ENCODE data around the gene PLAGL1.
"Not testable (repeated sequence)": the region's sequence is repeated elsewhere in the genome, so short reads cannot be mapped to it uniquely, and the experiment has no call there.

The PLAGL1 gene, protein sequence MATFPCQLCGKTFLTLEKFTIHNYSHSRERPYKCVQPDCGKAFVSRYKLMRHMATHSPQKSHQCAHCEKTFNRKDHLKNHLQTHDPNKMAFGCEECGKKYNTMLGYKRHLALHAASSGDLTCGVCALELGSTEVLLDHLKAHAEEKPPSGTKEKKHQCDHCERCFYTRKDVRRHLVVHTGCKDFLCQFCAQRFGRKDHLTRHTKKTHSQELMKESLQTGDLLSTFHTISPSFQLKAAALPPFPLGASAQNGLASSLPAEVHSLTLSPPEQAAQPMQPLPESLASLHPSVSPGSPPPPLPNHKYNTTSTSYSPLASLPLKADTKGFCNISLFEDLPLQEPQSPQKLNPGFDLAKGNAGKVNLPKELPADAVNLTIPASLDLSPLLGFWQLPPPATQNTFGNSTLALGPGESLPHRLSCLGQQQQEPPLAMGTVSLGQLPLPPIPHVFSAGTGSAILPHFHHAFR

DNA sequence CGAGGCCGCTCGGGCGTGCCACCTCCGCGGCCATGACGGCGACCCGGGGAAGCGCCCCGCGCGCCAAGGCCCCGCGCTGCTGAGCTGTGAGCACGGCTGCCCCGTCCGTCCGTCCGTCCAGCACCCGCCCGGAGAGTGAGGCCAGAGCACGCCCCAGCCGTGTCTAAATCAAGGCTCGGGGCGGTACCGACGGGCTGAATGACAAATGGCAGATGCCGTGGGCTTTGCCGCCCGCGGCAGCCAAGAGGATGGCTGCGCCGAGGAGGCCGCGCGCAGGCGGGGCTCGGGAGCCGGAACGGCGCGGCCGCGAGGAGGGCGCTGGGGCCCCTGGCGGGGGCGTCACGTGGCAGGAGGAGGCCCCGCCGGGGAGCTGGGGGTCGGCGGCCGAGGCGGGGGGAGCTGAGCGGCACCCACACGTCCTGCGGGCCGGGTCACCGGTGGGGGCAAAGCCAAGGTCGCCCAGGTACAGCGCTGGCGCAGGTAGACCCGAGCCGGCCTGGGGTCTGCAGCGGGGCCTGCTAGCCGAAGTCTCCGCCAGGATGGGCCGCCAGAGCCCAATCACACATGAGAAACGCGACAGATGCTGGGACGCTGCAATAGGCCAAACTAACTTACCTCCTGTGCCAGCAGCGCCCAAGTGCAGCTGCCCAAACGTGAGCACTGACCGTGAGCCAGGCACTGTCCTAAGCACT is at the start of gene PLAGL1:
TSS of gene PLAGL1 (minus strand) at position 140 of the 692 bp plus-strand sequence. CDS start 60,123 bp downstream, outside the sequence.
- peak; percentile 76 for DNase-seq (ENCODE audit: low spot score)

DNA sequence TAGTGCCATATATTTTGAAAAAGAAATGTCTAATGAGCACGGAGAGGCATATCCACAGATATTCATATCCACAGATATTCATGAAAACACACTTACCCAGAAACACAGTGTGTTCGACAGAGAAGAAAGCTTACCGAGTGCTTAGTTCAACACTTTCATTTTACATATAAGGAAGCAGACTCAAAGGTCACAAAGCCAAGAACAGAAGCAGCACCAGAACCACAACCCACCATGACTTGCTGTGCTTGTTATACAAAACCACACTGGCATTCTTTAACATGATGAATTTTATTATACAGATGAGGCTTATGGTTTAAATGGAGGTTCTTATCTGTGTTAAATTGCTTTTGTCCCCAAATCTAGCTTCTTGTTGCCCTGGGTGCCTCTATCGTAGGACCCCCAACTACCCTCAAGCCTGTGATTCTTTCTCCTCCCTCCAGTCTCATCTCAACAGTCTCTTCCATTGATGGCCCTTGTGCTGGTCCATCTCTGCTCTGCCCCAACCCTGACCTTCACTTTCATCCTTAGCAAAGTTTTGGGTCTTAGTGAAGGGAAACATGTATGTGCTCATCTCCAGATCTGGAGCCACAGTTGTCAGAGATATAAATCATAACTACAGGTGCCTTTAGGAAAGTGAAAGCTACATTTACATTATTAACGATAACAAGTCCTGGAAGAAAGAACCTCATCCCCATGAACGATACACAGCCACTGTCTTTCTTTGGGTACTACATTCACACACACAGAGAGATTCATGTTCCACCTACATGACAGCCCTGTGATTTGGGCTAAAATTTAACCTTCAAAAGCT is 47.3 kb upstream of the PLAGL1 start:
- no peak for DNase-seq (ENCODE audit: low spot score)

DNA sequence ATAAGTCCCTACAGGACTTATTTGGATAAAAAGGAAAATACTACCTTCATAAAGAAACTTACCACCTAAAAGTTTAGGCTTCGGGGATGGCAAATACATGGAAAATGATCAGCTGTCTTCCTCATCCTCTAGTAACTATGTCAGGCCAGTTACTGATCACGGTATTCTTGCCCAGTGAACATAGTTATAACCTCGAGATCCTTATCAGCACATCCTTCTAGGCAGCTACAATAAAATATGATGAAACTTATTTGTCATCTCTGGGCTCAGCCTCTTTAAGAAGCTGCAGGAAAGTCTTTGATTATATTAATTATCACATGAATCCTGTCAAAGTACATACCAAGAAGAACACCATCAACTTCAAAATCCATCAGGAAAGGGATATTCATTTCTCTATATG is 45.5 kb upstream of the PLAGL1 start:
- DNase-seq (ENCODE audit: low spot score) = no peak

DNA sequence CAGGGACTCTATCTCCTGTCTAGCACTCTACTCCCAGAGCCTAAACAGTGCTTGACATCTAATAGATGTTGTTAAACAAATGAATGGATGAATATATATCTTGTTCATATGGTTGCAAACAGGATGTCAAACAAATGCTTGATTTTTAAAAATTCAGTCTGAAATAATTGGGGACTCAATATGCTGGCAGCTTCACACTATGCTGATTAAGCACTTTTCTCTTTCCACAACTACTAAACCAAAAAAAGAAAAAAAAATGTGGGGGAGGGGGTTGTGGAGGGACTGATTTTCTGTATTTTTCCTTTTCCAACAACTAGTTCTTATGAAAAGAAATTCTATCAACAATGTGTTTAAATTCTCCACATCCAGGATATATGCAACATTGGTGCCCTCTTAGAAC is 44.4 kb upstream of the PLAGL1 start:
- no peak for DNase-seq (ENCODE audit: low spot score)

DNA sequence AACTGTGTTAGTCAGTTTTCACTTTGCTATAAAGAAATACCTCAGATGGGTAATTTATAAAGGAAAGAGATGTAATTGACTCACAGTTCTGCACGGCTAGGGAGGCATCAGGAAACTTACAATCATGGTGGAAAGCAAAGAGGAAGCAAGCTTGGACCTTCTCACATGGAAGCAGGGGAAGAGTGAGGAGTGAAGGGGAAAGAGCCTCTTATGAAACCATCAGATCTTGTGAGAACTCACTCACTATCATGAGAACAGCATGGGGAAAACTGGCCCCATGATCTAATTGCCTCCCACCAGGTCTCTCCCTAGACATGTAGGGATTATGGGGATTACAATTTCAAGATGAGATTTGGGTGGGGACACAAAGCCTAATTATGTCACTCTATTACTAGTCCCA is 41.3 kb upstream of the PLAGL1 start:
- DNase-seq (ENCODE audit: low spot score) = no peak

DNA sequence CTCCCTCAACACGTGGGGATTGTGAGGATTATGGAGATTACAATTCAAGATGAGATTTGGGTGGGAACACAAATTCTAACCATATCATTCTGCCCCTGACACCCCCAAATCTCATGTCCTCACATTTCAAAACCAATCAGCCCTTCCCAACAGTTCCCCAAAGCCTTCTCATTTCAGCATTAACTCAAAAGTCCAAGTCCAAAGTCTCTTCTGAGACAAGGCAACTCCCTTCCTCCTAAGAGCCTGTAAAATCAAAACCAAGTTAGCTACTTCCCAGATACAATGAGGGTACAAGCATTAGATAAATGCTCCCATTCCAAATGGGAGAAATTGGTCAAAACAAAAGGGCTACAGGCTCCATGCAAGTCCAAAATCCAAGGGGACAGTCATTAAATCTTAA is 39.6 kb upstream of the PLAGL1 start:
- DNase-seq (ENCODE audit: low spot score) = no peak

DNA sequence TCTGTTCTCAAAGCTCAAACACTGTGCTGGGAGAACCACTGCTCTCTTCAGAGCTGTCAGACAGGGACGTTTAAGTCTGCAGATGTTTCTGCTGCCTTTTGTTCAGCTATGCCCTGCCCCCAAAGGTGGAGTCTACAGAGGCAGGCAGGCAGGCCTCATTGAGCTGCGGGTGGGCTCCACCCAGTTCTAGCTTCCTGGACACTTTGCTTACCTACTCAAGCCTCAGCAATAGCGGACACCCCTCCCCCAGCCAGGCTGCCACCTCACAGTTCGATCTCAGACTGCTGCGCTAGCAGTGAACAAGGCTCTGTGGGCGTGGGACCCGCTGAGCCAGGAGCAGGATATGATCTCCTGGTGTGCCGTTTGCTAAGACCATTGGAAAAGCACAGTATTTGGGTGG is 38.6 kb upstream of the PLAGL1 start:
- not testable (repeated sequence) for DNase-seq (ENCODE audit: low spot score)

DNA sequence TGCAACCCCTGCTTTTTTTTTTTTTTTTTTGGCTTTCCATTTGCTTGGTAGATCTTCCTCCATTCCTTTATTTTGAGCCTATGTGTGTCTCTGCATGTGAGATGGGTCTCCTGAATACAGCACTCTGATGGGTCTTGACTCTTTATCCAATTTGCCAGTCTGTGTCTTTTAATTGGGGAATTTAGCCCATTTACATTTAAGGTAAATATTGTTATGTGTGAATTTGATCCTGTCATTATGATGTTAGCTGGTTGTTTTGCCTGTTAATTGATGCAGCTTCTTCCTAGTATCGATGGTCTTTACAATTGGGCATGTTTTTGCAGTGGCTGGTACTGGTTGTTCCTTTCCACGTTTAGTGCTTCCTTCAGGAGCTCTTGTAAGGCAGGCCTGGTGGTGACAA is 36.9 kb upstream of the PLAGL1 start:
- not testable (repeated sequence) for DNase-seq (ENCODE audit: low spot score)

DNA sequence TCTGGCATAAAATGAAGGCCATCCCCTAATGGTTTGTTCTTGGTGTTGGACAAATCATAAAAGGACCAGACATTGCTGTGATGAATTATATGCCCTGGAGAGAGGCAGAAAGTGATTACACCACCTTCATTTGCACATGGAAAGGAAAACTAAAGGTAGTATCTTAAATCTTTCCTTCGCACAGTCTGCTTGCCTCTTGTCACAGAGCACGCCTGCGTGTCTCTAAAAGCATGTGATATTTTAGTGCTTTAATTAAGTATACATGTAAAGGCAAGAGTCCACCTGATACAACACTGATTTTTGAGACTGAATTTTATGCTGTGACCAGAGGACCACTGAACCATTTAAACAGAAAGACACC is 28.8 kb upstream of the PLAGL1 start:
- DNase-seq (ENCODE audit: low spot score) = no peak

DNA sequence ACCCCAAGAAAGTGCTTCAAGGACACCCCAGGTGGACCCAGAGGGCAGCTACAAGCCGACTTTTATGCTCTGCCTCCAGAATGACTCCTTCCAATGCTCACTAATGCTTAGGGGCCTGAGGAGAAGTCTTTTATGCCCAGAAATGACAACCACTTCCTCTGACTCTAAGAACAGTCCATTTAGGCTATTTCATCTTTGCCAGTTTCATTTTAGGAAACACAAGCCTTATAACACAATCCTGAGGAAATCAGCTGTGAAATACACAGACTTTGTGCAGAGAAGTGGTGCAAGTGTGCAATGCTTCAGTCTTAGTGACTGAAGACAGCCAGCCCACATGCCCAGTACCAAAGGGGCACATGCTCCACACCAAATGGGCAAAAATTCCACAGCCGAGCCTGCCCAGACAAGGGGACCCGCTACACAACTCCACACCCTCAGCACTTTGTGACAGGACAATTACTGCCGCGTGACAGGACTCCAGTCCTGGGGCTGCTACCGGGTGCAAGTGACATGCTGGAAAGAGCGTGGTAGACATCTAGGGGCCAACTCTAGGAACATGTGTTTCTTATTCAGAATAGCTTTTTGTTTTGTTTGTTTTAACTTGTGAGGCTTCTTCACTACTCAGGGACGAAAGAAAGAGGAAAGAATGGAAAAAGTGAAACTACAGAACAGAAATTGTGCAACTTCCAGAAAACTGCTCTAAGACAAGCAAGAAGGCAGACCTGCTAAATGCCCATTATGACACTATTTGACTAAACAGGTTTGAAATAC is 28.2 kb upstream of the PLAGL1 start:
- peak; percentile 64 for DNase-seq (ENCODE audit: low spot score)

DNA sequence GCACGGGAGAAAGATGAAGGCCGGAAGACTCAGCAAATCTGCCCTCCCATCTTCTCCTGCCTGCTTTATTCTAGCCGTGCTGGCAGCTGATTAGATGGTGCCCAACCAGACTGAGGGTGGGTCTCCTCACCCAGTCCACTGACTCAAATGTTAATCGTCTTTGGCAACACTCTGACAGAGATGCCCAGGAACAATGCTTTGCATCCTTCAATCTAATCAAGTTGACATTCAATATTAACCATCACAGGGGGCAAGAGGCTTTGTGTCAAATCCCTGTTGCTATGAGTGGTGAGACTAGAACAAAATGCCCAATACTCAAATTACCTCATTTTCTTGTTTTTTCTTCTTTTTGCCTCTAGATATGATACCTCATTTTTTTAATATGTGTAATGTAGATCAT is 27.4 kb upstream of the PLAGL1 start:
- DNase-seq (ENCODE audit: low spot score) = no peak

DNA sequence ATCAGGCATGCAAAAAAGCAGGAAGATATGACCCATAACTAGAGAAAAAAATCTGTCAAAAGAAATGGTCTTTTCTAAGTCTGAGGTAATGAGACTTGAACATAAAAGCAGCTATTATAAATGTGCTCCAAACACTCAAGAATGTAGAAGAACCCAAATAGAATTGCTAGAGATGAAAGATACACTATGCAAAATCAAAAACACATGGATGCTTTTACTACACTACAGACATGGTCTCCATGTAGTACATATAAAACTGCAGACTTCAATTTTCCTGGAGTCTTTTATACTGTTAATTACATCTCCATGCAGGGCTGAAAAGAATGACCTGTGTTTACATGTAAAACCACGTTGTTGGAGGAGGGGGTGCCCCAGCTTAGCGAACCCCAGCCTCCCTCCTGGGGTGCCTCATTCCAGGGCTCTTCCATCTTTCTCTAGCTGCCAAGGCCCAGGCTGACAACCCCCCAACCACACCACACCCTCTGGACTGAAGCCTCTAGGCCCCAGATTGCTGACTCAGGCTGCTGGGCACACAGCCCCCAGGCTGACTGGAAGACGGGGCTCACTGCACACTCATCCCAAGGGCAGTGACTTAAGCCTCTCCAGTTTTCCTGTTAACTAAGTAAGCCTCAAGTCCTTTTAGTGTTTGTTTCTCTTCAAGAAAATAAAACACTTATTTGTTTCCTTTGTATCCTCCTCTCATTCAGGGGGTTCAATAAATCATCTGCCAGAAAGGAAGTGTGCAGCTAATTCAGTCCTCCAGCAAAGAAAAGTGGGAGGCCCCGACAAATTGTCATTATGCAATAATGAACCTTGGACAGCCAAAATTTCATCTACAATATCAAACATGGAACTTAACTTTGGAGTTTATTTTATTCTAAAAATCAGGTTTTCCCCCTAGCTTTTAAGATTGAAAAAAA is 26.0 kb upstream of the PLAGL1 start:
- no peak for DNase-seq (ENCODE audit: low spot score)

DNA sequence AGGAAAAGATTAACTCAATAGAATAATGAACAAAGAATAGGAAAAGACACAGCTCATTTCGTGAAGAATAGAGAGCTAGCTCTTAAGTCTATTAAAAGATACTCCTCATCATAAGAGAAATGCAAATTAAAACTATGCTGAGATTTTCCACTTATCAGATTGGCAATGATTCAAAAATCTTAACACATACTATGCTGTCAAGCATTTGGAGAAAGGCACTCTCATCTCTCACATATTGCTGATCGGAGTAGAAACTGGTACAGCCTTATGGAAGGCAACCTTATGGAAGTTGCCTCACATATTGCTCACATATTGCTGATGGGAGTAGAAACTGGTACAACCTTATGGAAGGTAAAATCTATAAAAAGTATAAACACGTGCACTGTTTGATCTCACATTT is 21.4 kb upstream of the PLAGL1 start:
- no peak for DNase-seq (ENCODE audit: low spot score)

DNA sequence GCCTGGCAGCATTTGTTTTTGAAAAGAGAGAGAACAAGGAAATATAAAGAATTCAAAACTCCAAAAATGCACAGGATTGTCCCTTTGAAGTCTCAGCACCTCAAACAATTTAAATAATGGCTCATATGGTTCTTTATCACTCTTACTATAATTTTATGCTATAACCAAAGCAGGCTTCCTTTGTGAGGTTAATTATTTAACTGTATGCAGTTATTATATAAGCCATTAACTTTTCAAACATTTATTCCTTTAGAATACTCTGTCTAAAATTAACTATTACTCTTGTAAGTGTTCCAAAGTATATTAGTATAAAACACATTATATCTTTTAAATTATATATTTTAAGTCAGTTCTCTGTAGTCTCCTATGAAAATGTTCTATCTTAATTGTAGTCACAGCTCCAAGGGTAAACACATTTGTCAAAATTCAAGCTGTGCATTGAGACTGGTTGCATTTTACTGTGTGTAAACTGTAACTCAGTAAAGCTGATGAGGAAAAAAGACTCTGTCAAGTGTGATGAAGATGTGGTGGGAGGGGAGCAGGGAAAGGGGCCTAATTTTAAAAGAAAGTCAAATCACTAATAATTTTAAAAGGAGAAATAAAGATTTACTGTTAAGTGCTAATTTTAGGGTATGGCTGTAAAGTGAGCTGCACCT is 20.0 kb upstream of the PLAGL1 start:
- no peak for DNase-seq (ENCODE audit: low spot score)

DNA sequence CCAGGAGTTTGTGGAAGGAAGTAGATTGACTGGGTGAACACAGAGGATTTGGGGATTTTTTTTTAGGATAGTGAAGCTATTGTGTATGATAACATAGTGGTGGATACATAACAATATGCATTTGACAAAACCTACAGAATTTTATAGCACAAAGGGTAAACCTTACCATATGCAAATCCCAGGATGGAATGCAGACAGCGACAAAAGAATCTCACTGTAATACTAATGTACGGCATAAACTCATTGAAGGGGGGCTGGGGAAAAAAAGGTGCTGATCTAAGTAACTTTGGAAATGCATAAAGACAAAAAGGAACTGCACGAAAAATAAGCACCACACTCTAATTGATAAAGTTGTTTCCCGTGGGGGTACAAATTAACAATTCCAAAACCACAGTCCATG is 15.2 kb upstream of the PLAGL1 start:
- no peak for DNase-seq (ENCODE audit: low spot score)

DNA sequence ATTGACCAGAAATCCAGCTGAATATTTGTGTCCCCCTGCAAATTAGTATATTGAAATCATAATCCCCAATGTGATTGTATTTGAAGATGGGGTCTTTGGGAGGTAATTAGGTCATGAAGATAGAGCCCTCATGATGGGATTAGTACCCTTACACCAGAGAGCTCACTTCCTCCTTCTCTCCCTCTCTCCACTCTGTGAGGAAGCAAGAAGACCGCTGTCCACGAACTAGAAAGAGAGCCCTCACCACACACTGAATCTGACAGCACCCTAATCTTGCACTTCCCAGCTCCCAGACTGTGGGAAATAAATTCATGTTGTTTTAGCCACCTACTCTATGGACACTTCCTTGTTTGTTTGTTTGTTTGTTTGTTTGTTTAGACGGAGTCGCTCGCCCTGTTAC is 11.9 kb upstream of the PLAGL1 start:
- DNase-seq (ENCODE audit: low spot score) = no peak

DNA sequence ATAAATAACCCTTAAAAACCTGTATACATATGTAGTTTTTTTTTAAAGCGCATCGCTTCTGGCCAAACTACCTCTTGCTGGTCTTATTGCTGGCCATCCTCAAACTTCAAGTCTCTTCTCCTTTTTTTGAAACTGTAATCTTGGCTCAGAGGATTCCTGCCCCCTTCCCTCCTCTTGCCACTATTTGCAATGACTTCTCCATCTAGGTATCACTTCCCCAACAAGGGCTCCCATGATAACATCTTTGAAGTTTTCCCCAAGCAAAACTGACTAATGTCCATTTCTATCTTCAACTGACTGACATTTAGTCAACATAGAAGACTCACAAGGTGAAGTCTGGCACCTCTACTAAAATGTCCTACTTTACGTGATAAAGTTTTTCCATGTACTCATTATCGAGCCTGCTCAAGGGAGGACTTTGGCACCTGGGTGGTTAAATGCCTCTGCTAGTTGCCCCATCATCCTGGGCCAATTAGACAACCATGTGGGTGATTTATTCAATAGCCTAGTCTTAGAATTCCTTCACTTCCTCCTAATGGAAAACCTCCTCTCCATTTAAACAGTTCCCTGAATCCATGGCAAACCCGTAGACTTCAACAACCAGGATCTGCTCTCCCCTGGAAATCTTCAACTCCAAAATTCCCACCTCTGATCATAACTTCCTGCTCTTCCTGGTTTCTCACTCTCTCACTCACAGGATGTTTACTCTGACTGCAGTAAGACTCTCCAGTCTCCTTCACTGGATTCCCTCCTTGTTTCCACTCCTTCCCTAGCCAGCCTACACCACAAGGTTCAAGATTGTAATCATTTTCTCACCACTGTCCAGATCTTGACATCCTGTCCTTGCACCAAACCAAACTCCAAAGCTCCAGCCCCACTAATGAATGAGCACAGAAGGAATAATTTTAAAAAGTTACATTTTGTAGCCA is 9.4 kb upstream of the PLAGL1 start:
- DNase-seq (ENCODE audit: low spot score) = no peak

DNA sequence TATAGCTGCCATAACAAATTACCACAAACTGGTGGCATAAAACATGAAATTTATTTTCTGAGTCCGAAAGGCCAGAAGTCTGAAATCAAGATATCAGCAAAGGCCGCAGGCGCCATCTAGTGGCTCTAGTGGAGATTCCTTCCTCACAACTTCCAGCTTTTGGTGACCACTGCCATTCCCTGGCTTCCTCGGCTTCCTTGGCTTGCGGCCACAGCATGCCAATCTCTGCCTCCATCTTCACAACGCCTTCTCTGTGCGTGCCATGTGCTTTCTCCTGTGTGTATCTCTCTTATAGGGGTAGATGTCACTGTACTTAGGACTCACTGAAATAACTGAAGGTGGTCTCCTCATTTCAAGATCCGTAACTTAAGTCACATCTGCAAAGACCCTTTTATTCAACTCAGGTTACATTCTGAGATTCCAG is 5.4 kb upstream of the PLAGL1 start:
- peak; percentile 72 for DNase-seq (ENCODE audit: low spot score)

DNA sequence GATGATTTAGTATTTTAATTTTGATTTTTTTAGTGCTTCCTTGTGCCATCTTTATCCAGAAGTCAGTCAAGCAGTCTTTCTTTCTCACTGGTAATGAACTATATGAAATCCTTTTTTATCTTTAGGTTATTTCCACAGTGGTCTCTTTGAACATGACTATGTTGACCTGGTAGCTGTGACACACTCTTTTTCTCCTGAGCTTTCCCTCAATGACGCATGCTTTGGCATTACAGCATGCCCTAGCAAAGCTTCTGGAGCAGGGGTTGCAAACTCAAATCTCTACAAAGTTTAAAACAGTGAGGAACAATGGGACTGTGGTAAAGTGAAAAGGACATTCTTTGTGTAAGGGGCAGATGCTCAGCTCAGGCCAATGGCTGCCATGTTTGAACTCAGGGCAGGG is 4.5 kb upstream of the PLAGL1 start:
- DNase-seq (ENCODE audit: low spot score) = no peak

Data from HuH-7 (cell line).